Ectodermal cell (in vitro differentiated cells): ENCODE data around the gene COLQ.

Source experiments
- H3K27ac ChIP-seq: 2 replicates; pipeline ENCODE4 v1.7.0; 2013; ENCODE audit warnings: mild to moderate bottlenecking, low read depth, low read length; ENCODE audit not compliant: insufficient read depth, poor library complexity, severe bottlenecking
- H3K27me3 ChIP-seq: 2 replicates; pipeline ENCODE4 v1.7.0; 2013; ENCODE audit warnings: mild to moderate bottlenecking, low read length; ENCODE audit not compliant: insufficient read depth, control insufficient read depth, poor library complexity, severe bottlenecking
- H3K36me3 ChIP-seq: one replicate; pipeline ENCODE4 v1.7.0; 2013; ENCODE audit warnings: low read length; ENCODE audit not compliant: control insufficient read depth, insufficient read depth
- H3K4me1 ChIP-seq: one replicate; pipeline ENCODE4 v1.7.0; 2013; ENCODE audit warnings: low read length; ENCODE audit not compliant: control insufficient read depth, insufficient read depth
- H3K4me3 ChIP-seq: 2 replicates; pipeline ENCODE4 v1.7.0; 2013; ENCODE audit warnings: low read depth, low read length, control low read depth; ENCODE audit not compliant: insufficient read depth
- H3K9me3 ChIP-seq: 2 replicates; pipeline ENCODE4 v1.7.0; 2013; ENCODE audit warnings: mild to moderate bottlenecking, low read length, moderate library complexity; ENCODE audit not compliant: control insufficient read depth
- WGBS, 2 experiments: methylation state at CpG; one replicate each; pipeline ENCODE4 v1.1.7; 2013; ENCODE audit warnings: missing lambda C conversion rate in 2 of 2; 5-methylcytosine and 5-hydroxymethylcytosine counted together

COLQ gene

GRCh38 chr3:15522016-15522415 is 510 bp upstream of the COLQ start:
- no peak overlapping the region for H3K27ac ChIP-seq
- H3K9me3 ChIP-seq = no peaks in the 10 kb centered on the region
- peaks cover 4% of the 10 kb centered on the region for H3K4me1 ChIP-seq
- H3K4me3 ChIP-seq = no peak overlapping the region
- H3K36me3 ChIP-seq = no peaks in the 10 kb centered on the region
- H3K27me3 ChIP-seq = no peaks in the 10 kb centered on the region

GRCh38 chr3:15520804-15521572 is 518 bp downstream of the COLQ start:
- Histone ChIP-seq H3K36me3 (no peaks in the 10 kb centered on the region), H3K27ac (no peak overlapping the region), H3K4me1 (peaks cover 4% of the 10 kb centered on the region), H3K4me3 (no peak overlapping the region), H3K9me3 (no peaks in the 10 kb centered on the region), H3K27me3 (no peaks in the 10 kb centered on the region)
- WGBS, 2 experiments = 71 to 74% methylated on average over 14 of the region's 14 CpGs

GRCh38 chr3:15520185-15520584 is 1.3 kb downstream of the COLQ start:
- H3K4me3 ChIP-seq = no peak overlapping the region
- H3K36me3 ChIP-seq = no peaks in the 10 kb centered on the region
- WGBS, 2 experiments = 74 to 81% methylated on average over 3 of the region's 3 CpGs
- H3K27me3 ChIP-seq = no peaks in the 10 kb centered on the region
- H3K9me3 ChIP-seq = no peaks in the 10 kb centered on the region
- peaks cover 4% of the 10 kb centered on the region for H3K4me1 ChIP-seq
- H3K27ac ChIP-seq = no peak overlapping the region

DNA sequence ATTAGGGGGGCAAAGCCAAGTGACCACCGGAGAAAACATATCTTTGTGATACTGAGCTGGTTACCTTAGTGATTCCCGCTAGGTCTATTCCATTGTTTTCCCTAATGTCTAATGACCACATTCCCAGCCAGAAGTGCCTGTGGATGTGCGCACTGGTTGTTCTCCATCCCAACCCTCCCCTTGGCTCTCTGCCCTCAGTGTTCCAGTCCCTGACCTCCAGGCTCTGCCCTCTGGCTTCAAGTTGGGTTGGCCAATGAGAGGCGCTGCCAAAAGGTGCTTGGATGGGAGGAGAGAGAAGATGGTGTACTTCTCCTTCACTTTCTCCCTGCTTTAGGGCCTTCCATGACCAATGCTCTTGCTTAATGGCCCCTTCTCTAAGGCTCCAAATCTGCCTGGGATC is 2.4 kb downstream of the COLQ start:
- no peaks in the 10 kb centered on the region for H3K9me3 ChIP-seq
- H3K27ac ChIP-seq = no peak overlapping the region
- H3K4me1 ChIP-seq = peaks cover 4% of the 10 kb centered on the region
- H3K36me3 ChIP-seq = no peaks in the 10 kb centered on the region
- no peak overlapping the region for H3K4me3 ChIP-seq
- WGBS, 2 experiments = 89 to 94% methylated on average over 4 of the region's 4 CpGs
- H3K27me3 ChIP-seq = no peaks in the 10 kb centered on the region

DNA sequence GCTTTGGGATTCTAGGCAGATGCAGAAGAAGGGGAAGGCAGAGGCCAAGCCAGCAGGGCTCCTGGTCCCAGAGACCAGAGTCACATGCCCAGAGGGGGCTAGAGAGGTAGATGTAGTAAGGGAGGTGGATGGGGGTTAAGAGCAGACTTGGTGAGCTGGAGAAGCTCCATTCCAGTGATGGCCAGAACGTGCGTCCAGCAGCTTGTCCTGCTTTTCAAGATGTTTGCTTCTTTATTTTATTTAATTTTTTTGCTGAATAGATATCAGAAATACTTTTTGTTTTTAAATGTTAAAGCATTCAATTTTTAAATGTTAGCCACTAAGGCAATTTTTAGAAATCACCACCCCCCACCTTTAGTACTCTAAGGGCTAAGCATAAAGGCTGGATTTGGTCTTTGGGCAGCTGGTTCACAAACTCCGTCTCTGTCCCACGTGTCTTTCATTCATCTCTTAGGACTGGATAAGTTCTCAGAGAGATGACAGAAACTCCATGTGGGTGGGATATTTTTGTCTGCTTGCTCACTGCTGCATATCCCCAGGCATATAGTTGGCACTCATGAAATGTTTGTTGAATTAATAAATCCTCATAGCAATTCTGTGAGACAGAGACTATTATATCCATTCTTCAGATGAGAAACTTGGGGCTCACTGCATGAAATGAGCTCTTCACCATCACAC is 6.7 kb downstream of the COLQ start:
- no peaks in the 10 kb centered on the region for H3K27me3 ChIP-seq
- no peak overlapping the region for H3K4me3 ChIP-seq
- H3K9me3 ChIP-seq = no peaks in the 10 kb centered on the region
- H3K36me3 ChIP-seq = no peaks in the 10 kb centered on the region
- no peaks in the 10 kb centered on the region for H3K4me1 ChIP-seq
- WGBS, 2 experiments = 96 to 97% methylated on average over 2 to 4 of the region's 4 CpGs
- H3K27ac ChIP-seq = no peak overlapping the region

DNA sequence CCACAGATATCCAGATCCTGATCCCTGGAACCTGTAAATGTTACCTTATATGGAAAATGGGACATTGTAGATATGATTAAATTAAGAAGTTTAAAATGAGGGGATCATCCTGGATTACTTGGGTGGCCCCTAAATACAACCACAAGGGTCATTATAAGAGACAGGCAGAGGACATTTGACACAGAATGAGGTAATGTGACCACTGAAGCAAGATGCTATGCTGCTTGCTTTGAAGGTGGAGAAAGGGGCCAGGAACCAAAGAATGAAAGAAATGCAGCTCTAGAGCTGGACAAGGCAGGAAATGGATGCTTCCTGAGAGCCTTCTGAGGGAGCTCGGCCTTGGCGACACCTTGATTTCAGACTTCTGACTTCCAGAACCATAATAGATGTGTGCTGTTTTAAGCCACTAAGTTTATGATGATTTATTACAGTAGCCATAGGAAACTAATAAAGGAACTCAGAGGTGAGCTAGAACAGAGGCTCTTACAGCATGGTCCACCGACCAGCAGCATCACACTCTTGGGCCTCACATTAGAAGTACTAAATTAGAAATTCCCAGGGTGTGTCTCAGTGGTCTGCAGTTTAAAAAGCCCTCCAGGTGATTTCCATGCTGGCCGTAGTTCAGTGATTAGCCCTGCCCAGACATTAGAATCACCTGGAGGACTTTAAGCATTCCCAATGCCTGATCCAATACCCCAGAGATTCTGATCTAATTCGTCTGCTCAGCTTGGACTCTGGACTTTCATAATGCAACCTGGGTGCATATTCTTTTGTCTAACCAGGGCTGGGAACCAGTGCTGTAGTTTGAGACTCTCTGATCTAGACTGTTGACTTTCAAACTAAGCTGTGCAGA is 7.5 kb downstream of the COLQ start:
- Histone ChIP-seq H3K27me3 (no peaks in the 10 kb centered on the region), H3K4me3 (no peak overlapping the region), H3K4me1 (no peaks in the 10 kb centered on the region), H3K27ac (no peak overlapping the region), H3K36me3 (no peaks in the 10 kb centered on the region), H3K9me3 (no peaks in the 10 kb centered on the region)
- 89 to 94% methylated on average over 5 of the region's 5 CpGs for WGBS, 2 experiments

DNA sequence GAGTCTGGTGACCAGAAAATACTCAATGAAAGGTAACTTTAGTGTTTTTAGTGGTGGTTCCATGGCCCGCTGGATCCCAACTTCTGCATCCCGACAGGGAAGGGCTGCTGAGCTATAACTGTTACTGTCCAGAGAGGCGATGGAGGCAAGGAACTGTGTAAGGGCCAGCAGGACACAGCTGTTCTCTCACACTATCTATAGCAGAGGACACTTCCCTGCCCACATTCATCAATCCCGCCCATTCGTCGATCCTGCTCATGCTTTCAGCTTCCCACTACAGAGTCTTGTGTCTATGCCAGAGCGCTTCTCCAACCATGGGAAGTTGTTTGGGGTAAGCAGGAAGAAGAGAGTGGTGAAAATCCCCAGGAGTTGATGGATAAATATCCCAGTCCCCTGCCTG is 8.4 kb downstream of the COLQ start:
- H3K36me3 ChIP-seq = no peaks in the 10 kb centered on the region
- no peak overlapping the region for H3K4me3 ChIP-seq
- no peaks in the 10 kb centered on the region for H3K9me3 ChIP-seq
- no peak overlapping the region for H3K27ac ChIP-seq
- 92 to 98% methylated on average over 7 of the region's 7 CpGs for WGBS, 2 experiments
- H3K27me3 ChIP-seq = no peaks in the 10 kb centered on the region
- H3K4me1 ChIP-seq = no peaks in the 10 kb centered on the region

DNA sequence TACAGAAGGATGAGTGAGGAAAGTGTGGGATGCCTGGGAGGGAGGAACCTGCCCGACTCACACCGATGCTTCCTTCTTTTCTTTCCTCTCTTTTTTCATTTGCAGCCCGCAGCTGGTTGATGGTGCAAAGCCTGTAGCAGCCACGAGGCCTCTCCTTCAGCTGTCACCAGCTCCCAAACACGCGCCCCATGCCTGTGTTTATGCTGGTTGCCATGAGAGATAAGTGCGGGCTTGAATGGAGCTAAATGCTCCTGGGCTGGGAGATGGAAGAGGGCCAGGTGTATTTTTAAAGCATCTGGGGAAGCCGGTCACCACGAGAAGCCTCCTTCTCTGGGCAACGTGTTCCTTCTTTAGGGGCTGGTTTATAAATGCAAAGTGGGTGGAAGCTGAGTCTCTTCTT is 9.3 kb downstream of the COLQ start:
- no peak overlapping the region for H3K27ac ChIP-seq
- no peaks in the 10 kb centered on the region for H3K9me3 ChIP-seq
- H3K36me3 ChIP-seq = no peaks in the 10 kb centered on the region
- H3K4me3 ChIP-seq = no peak overlapping the region
- H3K4me1 ChIP-seq = no peaks in the 10 kb centered on the region
- 89 to 93% methylated on average over 10 of the region's 10 CpGs for WGBS, 2 experiments
- no peaks in the 10 kb centered on the region for H3K27me3 ChIP-seq

- Histone ChIP-seq H3K27me3 (no peaks in the 10 kb centered on the region), H3K36me3 (no peaks in the 10 kb centered on the region), H3K27ac (no peak overlapping the region), H3K4me3 (no peak overlapping the region), H3K4me1 (no peaks in the 10 kb centered on the region), H3K9me3 (no peaks in the 10 kb centered on the region)
- 92 to 97% methylated on average over 3 of the region's 3 CpGs for WGBS, 2 experiments
Observed at GRCh38 chr3:15511156-15511555, 10.3 kb downstream of the COLQ start.

DNA sequence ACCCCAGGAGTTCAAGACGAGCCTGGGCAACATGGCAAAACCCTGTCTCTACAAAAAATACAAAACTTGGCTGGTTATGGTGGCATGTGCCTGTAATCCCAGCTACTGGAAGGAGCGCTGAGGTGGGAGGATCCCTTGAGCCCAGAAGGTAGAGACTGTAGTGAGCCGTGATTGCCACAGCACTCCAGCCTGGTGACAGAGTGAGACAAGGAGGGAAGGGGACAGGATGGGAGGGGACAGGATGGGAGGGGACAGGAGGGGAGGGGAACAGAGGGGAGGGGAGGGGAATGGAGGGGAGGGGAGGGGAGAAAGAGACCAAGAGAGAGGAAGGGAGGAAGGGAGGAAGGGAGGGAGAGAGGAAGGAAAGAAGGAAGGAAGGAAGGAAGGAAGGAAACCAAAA is 11.0 kb downstream of the COLQ start:
- 82% methylated on average over 3 of the region's 3 CpGs for WGBS, 2 experiments

More for the DNA sequence above, 11.0 kb downstream of the COLQ start:
- H3K27ac ChIP-seq = no peak overlapping the region
- H3K27me3 ChIP-seq = no peaks in the 10 kb centered on the region
- no peaks in the 10 kb centered on the region for H3K9me3 ChIP-seq
- H3K4me3 ChIP-seq = no peak overlapping the region
- no peaks in the 10 kb centered on the region for H3K36me3 ChIP-seq
- H3K4me1 ChIP-seq = no peaks in the 10 kb centered on the region
